ENCODE data around the gene SCP2.
"Not testable (repeated sequence)": the region's sequence is repeated elsewhere in the genome, so short reads cannot be mapped to it uniquely, and the experiment has no call there.

The SCP2 gene

GRCh38 chr1:52973841-52974240 is 46.8 kb downstream of the SCP2 start:
- no peak for TF ChIP-seq POLR2A (IDR thresholded peaks at IDR 0.05; ENCODE audit: low read depth, low read length)
- DNase-seq (ENCODE audit: insufficient read length, low spot score), result no peak
- FAIRE-seq, result no peak

- DNase-seq (ENCODE audit: insufficient read length, low spot score), result no peak
- FAIRE-seq, result no peak
- no peak for TF ChIP-seq POLR2A (IDR thresholded peaks at IDR 0.05; ENCODE audit: low read depth, low read length)
Observed at GRCh38 chr1:52976183-52977035, 49.3 kb downstream of the SCP2 start.

GRCh38 chr1:52978045-52978444 is 51.0 kb downstream of the SCP2 start:
- DNase-seq (ENCODE audit: insufficient read length, low spot score) (no peak), FAIRE-seq (no peak)
- no peak for TF ChIP-seq POLR2A (IDR thresholded peaks at IDR 0.05; ENCODE audit: low read depth, low read length)

GRCh38 chr1:52992733-52993132 is 65.7 kb downstream of the SCP2 start:
- peak; percentile 23 for FAIRE-seq
- DNase-seq (ENCODE audit: insufficient read length, low spot score), result not testable (repeated sequence)

GRCh38 chr1:52994656-52995055 is 67.6 kb downstream of the SCP2 start:
- DNase-seq (ENCODE audit: insufficient read length, low spot score), result no peak
- no peak for TF ChIP-seq POLR2A (IDR thresholded peaks at IDR 0.05; ENCODE audit: low read depth, low read length)
- FAIRE-seq, result no peak

- no peak for FAIRE-seq
- no peak for TF ChIP-seq POLR2A (IDR thresholded peaks at IDR 0.05; ENCODE audit: low read depth, low read length)
- no peak for DNase-seq (ENCODE audit: insufficient read length, low spot score)
Observed at GRCh38 chr1:52996653-52997052, 69.6 kb downstream of the SCP2 start.

- TF ChIP-seq POLR2A (IDR thresholded peaks at IDR 0.05; ENCODE audit: low read depth, low read length), result no peak
- FAIRE-seq (no peak), DNase-seq (ENCODE audit: insufficient read length, low spot score) (no peak)
Observed at GRCh38 chr1:53001128-53001527, 74.1 kb downstream of the SCP2 start.

GRCh38 chr1:53006612-53007011 is 79.5 kb downstream of the SCP2 start:
- not testable (repeated sequence) for DNase-seq (ENCODE audit: insufficient read length, low spot score)

GRCh38 chr1:53010247-53010646 is 83.2 kb downstream of the SCP2 start:
- FAIRE-seq; DNase-seq (ENCODE audit: insufficient read length, low spot score): not testable (repeated sequence)

More at GRCh38 chr1:53006612-53007011, 79.5 kb downstream of the SCP2 start:
- not testable (repeated sequence) for FAIRE-seq

GRCh38 chr1:53011175-53011574 is 84.1 kb downstream of the SCP2 start:
- no peak for TF ChIP-seq POLR2A (IDR thresholded peaks at IDR 0.05; ENCODE audit: low read depth, low read length)
- no peak for FAIRE-seq
- DNase-seq (ENCODE audit: insufficient read length, low spot score), result no peak

- FAIRE-seq (peak; percentile 96), DNase-seq (ENCODE audit: insufficient read length, low spot score) (peak; percentile 53)
- TF ChIP-seq POLR2A (IDR thresholded peaks at IDR 0.05; ENCODE audit: low read depth, low read length), result peak; percentile 36; the same call in 1 of the 2 replicates
Observed at GRCh38 chr1:53014791-53015507, 87.9 kb downstream of the SCP2 start.

- FAIRE-seq (peak; percentile 87), DNase-seq (ENCODE audit: insufficient read length, low spot score) (no peak)
- TF ChIP-seq POLR2A (IDR thresholded peaks at IDR 0.05; ENCODE audit: low read depth, low read length), result no peak
Observed at GRCh38 chr1:53015508-53015860, 88.4 kb downstream of the SCP2 start.

GRCh38 chr1:53016705-53017104 is 89.6 kb downstream of the SCP2 start:
- TF ChIP-seq POLR2A (IDR thresholded peaks at IDR 0.05; ENCODE audit: low read depth, low read length), result no peak
- FAIRE-seq (no peak), DNase-seq (ENCODE audit: insufficient read length, low spot score) (no peak)

- DNase-seq (ENCODE audit: insufficient read length, low spot score) (no peak), FAIRE-seq (no peak)
- no peak for TF ChIP-seq POLR2A (IDR thresholded peaks at IDR 0.05; ENCODE audit: low read depth, low read length)
Observed at GRCh38 chr1:53020588-53020987, 93.5 kb downstream of the SCP2 start.

- TF ChIP-seq POLR2A (IDR thresholded peaks at IDR 0.05; ENCODE audit: low read depth, low read length), result no peak
- no peak for DNase-seq (ENCODE audit: insufficient read length, low spot score)
- peak; percentile 6 for FAIRE-seq
Observed at GRCh38 chr1:53022179-53022578, 95.1 kb downstream of the SCP2 start.
